VCaP (cell line): ENCODE measurements around the gene SLC18A2.

Experiments used
- H3K27ac ChIP-seq: fragments of 450-650 bp; 2 replicates; pipeline ENCODE4 v1.5.1; 2017
- TF ChIP-seq, protein P1 (sequence below): fragments of 450-650 bp; conservative IDR thresholded peaks from 2 replicates; pipeline ENCODE4 v1.5.1; 2017; ENCODE audit warnings: mild to moderate bottlenecking, moderate library complexity

SLC18A2 gene

DNA sequence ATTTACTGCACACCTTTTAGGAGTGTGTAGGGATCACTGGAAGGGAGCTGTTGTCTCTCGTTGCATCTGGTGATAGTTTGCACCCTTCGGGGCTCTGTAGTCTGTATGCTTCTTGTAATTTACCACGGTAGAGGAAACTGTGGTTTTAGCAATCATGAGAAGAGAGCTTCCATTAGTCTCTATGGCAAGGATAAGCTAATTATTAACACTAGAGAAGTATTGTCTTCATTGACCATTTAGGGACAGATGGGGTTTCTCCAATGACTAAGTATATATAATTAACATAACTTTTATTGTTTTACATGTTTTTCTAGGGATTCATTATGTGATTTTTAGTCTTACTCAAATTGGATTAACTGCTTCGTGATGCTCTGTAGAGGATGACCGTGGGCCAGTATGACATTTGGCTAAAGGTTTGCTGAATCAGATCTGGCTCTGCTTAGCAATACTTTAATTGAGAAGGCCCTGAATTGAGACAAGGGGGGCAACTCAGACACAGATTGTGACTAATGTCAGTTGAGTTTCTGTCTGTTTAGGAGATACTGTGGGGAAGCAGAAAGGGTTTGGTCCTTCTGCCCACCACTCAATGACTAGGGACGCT is 8.7 kb downstream of the SLC18A2 start:
- TF ChIP-seq, protein P1, sequence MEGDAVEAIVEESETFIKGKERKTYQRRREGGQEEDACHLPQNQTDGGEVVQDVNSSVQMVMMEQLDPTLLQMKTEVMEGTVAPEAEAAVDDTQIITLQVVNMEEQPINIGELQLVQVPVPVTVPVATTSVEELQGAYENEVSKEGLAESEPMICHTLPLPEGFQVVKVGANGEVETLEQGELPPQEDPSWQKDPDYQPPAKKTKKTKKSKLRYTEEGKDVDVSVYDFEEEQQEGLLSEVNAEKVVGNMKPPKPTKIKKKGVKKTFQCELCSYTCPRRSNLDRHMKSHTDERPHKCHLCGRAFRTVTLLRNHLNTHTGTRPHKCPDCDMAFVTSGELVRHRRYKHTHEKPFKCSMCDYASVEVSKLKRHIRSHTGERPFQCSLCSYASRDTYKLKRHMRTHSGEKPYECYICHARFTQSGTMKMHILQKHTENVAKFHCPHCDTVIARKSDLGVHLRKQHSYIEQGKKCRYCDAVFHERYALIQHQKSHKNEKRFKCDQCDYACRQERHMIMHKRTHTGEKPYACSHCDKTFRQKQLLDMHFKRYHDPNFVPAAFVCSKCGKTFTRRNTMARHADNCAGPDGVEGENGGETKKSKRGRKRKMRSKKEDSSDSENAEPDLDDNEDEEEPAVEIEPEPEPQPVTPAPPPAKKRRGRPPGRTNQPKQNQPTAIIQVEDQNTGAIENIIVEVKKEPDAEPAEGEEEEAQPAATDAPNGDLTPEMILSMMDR = no peak
- H3K27ac ChIP-seq = no peak overlapping the region

DNA sequence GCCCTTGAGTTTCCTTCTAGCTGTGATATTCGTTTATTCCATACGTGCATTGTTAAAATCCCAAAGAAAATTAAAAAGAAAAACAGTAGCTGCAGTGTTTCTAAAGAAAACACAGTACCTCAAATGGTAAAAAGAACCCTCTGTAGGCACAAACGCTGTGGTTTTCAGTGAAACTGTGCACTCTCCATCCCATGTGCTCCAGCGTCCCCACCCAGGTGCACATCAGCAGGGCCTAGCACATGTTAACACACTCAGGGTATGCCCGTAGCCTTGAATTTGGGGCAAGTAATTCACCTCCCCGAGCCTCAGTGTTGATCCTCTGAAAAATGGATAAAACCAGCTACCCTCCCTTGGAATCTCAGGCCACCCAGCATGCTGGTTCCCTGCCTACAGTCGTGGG is 9.5 kb downstream of the SLC18A2 start:
- H3K27ac ChIP-seq = no peak overlapping the region
- TF ChIP-seq, protein P1 = no peak

DNA sequence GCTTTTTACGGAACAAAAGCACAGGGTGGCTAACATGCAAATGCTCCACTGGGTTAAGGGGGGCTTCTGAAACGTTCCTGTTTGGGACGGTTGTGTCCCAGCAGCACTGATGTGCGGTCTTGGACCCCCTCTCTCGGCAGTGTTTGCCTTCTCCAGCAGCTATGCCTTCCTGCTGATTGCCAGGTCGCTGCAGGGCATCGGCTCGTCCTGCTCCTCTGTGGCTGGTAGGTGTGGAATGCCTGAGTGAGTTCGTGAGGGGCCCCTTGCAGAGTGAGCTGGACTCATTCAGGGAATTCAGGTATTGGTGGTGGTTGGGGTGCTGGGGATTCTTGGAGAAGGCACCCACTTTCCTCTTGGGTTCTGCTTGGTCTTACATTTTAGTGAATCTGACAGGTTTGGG is 13.0 kb downstream of the SLC18A2 start:
- TF ChIP-seq, protein P1 = no peak
- H3K27ac ChIP-seq = no peak overlapping the region

DNA sequence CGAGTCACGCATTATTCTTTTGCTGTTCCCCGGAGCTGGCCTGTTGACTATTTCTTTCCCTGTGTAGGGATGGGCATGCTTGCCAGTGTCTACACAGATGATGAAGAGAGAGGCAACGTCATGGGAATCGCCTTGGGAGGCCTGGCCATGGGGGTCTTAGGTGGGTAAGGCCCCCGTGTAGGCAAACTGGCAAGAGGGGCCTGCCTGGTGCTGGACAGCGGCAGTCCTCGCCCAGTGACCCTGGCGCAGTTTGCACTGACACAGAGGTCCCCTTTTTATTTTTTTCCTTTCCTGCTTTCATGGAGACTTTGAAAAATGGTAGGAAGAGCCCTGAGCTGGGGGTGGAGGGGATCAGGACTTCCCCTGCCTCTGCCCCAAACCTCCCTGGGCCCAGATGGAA is 13.4 kb downstream of the SLC18A2 start:
- TF ChIP-seq, protein P1 = no peak
- no peak overlapping the region for H3K27ac ChIP-seq

DNA sequence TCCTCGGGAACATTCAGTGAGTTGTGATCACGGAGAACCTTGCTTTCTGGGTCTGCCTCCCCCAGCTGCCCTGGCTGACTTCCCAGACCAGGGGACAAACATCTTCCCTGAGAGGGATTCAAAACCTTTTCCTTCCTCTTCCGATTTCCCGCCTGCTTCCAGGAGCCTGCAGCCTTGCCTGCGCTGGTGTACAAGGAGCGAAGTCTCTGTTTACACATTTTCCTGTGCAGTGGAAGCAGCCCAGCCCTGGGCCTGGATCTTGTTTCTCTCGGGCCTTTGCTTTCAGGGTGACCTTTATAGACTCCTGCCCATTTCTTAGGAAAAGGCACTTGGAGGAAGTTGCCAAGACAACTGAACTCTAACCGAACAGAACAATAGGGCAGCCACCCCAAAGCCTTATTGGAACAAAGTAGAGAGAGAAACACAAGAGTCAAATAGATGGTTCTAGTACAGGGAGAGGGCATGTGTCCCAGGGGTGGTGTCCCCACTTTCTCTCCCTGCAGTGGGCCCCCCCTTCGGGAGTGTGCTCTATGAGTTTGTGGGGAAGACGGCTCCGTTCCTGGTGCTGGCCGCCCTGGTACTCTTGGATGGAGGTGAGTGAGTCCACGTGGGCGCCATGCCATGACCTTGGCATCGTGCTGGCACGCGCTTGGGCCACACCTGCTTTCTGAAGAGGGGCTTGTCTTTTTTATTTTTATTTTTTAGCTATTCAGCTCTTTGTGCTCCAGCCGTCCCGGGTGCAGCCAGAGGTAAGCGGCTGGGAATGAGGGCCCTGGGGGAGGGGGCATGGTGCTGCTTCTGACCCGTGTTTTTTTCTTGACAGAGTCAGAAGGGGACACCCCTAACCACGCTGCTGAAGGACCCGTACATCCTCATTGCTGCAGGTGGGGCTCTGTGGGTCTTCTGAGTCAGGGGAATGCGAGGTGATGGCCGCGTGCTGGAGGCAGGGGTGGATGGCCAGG is 14.1 kb downstream of the SLC18A2 start:
- TF ChIP-seq, protein P1 = no peak
- no peak overlapping the region for H3K27ac ChIP-seq

DNA sequence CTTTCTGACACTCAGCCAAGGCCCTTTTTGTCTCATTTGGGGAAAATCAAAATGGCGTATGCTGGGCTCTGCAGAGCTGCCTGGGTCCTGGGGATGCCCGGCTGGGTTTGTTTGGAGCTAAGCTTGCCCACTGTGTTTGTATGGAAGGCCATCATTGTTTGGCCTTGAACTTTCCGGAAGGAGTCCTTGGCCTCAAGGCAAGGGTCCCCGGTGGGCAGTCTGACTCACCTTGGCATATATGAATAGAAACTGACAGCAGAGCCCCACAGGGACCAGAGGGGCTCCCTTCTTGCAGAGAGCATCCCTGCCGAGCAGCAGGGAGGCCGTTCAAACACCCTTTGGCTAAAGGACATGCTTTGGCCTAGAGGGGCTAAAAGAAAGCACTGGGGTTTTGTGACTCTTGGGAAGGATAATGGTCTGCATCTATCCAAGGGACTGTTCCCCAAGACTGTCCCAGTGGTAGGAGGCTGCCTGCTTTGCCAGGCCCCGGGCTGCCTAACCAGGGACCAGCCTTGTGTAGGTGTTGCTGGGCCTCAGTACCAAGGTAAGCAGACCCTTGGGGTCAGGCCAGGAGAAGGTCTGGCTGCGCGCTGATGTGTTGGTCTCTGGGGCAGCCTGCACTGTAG is 15.0 kb downstream of the SLC18A2 start:
- TF ChIP-seq, protein P1 = no peak
- H3K27ac ChIP-seq = no peak overlapping the region

DNA sequence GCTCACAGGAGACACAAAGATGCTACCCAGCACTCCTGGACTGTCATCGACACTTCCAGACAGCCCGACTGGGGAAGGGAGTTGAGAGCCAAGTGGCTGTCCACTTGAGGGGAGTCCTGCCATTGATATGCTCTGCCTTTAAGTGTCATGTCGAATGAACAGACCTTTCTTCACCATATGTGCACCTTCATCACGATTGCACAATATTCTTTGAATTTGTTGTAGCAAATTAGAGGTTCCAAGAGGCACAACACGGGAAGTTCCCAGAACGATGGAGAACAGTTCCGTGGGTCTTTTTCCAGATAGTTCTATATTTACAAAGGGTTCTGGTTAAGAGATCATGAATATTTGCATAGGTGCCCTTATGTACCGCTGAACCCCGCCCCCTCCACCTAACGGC is 16.0 kb downstream of the SLC18A2 start:
- TF ChIP-seq, protein P1 = no peak
- no peak overlapping the region for H3K27ac ChIP-seq
